ENCODE measurements around the gene PRSS48.
"Not testable (repeated sequence)": the region's sequence is repeated elsewhere in the genome, so short reads cannot be mapped to it uniquely, and the experiment has no call there.

PRSS48 gene, protein sequence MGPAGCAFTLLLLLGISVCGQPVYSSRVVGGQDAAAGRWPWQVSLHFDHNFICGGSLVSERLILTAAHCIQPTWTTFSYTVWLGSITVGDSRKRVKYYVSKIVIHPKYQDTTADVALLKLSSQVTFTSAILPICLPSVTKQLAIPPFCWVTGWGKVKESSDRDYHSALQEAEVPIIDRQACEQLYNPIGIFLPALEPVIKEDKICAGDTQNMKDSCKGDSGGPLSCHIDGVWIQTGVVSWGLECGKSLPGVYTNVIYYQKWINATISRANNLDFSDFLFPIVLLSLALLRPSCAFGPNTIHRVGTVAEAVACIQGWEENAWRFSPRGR

DNA sequence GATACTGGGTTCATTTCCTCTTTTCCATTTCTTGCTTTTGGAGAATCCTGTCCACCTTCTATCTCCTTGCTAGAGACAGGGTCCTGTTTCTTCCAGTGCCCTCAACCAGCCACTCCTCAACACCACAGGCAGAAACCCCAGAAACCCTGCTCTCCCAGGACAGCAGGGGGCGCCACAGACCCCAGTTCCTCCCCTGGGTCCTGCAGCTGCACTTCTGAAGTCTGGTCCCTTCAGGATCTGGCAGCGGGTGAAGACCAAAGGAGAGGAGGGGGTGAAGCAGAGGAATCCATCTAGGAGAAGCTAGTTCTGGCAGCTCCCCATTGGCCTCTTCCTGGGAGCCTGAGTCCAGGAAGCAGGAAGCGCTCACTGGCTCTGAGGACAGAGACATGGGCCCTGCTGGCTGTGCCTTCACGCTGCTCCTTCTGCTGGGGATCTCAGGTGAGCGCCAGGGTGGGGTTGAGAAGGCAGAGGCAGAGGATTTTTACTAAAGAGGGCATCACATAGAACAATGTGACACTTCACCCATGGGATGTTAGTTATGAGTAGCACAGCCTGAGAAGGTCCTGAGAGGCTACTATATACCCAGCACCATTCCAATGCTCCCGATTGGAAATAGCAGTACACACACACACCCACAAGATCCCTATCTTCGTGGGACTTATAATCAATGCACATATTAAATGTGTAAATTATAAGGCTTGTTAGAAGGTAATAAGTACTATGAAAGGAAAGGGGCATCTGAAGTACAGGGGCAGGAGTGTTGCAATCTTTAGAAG is at the start of gene PRSS48:
Gene PRSS48, plus strand, starts transcription at position 375 of the 776 bp plus-strand sequence. Its CDS starts 12 bp downstream, at position 387.
- peak; percentile 30 for DNase-seq

- no peak for DNase-seq
Observed at GRCh38 chr4:151227172-151227571, 49.8 kb upstream of the PRSS48 start.

- DNase-seq, result no peak
Observed at GRCh38 chr4:151227731-151228130, 49.2 kb upstream of the PRSS48 start.

DNA sequence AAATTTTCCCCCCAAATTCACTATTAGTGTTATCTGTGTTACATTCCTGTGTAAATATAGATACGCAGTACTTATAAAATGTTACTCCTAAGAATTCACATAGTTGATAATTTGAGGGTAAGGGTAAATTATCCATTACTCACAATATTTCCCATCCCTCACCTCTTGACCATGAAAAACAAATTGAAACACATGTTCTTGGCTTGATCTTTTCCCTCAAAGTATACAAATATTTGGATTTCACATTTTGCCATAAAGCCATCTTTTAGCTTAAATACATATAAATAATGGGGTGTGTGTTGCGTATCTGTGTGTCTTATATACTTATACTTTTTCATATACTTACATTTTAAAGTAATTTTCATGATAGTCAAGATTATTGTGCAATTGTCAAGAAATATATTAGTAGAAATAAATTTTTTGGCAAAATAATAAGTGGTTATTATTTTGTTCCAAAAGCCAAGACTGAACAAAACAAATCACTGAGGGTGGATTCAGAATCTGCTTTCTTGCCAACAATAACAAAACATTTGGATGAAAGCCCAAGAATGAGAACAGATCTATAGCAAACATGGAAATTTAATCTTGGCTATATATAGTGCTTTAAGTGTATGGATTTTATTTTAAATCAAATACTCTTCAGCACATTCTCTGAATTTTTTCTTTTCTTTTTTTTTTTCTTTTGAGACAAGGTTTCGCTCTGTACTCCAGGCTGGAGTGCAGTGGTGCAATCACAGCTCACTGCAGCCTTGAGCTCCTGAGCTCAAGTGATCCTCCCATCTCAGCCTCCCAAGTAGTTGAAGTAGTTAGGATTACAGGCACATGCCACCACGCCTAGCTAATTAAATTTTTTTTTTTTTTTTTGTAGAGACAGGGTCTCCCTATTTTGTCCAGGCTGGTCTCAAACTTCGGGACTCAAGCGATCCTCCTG is 48.5 kb upstream of the PRSS48 start:
- no peak for DNase-seq

DNA sequence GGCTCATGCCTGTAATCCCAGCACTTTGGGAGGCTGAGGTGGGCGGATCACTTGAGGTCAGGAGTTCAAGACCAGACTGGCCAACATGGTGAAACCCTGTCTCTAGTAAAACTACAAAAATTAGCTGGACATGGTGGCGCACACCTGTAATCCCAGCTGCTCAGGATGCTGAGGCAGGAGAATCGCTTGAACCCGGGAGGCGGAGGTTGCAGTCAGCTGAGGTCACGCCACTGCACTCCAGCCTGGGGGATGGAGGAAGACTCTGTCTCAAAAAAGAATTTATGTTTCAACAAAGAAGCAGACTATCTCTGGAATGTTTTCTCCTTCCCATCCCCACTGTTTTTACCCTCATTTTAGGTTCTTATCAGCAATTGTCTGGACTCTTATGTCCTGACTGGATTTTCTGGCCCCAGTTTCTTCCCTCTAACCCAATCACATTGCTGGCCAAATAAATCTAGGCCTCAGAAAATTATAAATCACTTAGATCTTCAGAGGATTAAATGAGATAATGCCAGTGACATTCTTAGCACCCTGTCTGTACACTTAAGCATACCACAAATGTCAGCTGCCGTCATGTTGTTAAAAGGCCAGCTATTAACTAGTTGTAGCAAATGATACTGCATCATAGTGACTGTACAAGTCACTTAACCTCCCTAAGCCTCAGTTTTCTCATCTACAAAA is 44.9 kb upstream of the PRSS48 start:
- no peak for DNase-seq

GRCh38 chr4:151233600-151233999 is 43.4 kb upstream of the PRSS48 start:
- no peak for DNase-seq

- not testable (repeated sequence) for DNase-seq
Observed at GRCh38 chr4:151235373-151235772, 41.6 kb upstream of the PRSS48 start.

GRCh38 chr4:151236036-151236435 is 40.9 kb upstream of the PRSS48 start:
- DNase-seq, result no peak

- DNase-seq, result no peak
Observed at GRCh38 chr4:151238477-151238876, 38.5 kb upstream of the PRSS48 start.

GRCh38 chr4:151239608-151240007 is 37.4 kb upstream of the PRSS48 start:
- no peak for DNase-seq

DNA sequence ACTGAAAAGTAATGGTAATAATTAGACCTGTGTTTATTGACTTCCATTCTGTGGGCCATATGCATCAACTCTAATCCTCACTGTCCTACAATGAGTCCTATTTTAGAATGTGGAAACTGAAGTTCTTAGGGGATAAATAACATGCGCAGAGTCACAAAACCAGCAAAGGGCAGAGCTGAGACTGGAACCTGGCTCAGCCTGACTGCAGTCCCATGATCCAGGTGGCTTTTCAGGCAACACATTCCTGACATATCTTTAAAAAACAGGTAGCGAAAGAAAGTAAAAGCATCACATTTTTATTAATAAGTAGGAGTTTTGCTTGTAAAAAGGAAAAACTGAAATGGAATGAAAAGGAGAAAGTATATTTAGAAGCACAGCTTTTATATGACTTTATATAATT is 34.7 kb upstream of the PRSS48 start:
- DNase-seq, result no peak

GRCh38 chr4:151246742-151247141 is 30.2 kb upstream of the PRSS48 start:
- DNase-seq, result no peak

DNA sequence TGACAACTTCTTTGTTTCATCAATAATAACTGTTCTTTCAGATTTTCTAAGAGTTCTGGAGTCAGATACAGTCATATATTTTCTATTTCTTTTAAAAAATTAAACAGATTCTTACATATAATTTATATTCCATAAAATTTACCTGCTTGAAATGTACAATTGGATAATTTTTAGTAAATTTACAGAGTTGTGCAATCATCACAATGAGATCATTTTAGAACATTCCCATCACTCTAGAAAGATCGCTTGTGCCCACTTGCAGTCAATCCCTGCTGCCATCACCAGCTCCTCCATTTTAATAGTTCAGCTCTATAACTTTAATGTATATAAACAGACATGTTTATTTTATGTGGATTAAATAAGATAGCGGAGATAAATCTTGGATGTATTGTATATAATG is 29.6 kb upstream of the PRSS48 start:
- no peak for DNase-seq

- DNase-seq, result no peak
Observed at GRCh38 chr4:151248519-151248918, 28.4 kb upstream of the PRSS48 start.

DNA sequence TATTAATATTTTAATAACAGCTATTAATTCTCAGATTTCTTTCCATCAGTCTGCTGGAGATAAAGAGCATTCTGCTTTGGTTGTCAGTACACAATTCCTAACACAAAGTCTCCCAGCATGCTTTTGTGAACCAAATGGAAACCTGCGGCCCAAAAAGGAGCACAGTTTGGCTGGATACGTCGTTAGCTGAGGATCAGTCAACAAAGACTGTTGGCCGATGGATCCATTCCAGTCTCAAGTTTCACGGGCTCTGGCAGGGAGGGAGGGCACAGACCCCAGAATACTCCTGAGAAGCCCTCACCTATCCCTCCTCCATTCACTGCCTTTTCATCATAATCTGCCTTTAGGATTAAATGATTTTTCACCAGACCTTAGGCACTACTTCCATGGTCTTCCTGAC is 26.3 kb upstream of the PRSS48 start:
- no peak for DNase-seq

DNA sequence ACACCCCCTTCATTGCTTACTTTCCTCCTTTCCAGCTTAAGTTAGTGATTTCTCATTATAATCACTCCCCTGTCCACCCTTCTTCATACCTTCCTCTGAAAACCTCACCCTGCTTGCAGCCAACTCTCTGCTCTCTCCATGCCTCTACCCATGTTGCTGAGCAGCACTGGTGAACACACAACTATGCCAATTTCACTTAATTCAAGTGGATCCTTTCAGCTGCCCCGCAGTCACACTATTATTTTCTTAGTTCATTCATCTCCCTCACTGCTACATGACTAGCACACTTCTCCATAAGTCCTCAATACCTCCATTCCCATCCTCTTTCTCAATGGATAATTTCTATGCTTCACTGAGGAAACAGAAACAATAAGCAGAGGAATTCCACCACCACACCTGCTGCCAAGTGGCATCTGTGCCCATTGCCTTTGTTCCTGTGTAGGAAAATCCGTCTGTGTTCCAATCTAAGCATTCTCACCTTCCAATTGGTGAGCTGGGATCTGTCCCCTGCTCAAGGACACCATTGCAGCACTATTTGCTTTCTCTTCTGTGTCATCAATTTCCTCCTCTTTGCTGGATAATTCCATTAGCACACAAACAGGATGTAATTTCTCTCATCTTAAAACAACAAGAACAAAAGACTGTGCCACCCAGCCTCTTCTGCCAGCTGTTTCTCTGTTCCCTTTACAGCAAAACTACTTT is 25.2 kb upstream of the PRSS48 start:
- DNase-seq, result no peak

GRCh38 chr4:151255226-151255625 is 21.7 kb upstream of the PRSS48 start:
- DNase-seq, result not testable (repeated sequence)

DNA sequence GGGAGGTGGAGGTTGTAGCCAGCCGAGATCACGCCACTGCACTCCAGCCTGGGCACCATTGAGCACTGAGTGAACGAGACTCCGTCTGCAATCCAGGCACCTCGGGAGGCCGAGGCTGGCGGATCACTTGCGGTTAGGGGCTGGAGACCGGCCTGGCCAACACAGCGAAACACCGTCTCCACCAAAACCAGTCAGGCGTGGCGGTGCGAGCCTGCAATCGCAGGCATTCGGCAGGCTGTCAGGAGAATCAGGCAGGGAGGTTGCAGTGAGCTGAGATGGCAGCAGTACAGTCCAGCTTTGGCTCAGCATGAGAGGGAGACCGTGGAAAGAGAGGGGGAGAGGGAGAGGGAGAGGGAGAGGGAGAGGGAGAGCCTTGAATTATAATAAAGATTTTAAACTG is 21.3 kb upstream of the PRSS48 start:
- not testable (repeated sequence) for DNase-seq

DNA sequence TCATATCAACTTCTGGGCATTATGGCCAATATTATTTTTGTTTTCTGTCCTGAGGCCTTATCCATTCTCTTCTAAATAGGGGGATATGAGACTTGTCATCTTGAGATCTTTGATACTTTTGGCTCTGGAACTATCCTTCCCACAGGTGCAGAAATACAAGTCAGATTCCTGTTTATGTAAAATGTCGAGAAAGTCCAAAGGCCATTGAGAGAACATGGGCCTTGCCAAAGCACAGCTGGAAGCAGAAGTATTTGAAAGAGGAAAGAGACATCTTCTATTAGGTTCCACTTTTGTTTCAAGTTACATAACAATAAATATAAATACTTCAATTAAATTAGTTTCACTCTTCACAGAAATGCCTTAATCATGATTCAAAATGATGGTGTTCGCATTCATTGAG is 20.8 kb upstream of the PRSS48 start:
- no peak for DNase-seq

DNA sequence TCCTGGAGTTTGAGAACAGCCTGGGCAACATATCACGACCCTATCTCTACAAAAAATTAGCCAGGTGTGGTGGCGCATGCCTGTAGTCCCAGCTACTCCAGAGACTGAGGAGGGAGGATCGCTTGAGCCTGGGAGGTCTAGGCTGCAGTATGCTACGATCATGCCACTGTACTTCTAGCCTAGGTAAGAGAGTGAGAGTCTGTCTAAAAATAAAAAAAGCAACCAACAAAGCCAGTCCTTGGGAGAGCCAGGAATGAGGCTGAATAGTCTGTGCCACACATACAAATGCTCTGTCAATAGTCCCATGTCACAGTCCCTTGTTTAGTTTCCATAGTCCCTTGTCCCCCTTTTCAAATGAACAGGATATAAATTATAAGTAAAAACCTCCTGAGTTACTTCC is 19.3 kb upstream of the PRSS48 start:
- no peak for DNase-seq

GRCh38 chr4:151259752-151260151 is 17.2 kb upstream of the PRSS48 start:
- DNase-seq, result no peak

- DNase-seq, result no peak
Observed at GRCh38 chr4:151260526-151260925, 16.4 kb upstream of the PRSS48 start.
